Measurements from ENCODE around the gene LMTK2.

DNA sequence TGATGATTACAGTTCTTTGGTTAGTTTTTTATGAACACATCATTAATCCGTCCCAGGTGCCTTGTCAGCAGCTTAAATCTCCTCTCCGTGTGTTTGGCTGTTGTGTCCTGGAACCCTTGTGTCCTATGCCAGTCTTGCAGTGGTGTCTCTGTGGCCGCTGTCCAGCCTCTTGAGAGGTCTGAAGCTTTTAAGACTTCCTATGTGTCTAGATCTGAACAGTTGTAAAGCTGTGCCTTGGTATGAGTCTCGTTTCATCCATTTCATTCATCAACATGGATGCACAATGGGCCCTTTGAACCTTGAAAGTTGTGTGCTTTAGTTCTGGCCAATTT lies 16.7 kb downstream of the LMTK2 start:
- TF ChIP-seq, protein P1, sequence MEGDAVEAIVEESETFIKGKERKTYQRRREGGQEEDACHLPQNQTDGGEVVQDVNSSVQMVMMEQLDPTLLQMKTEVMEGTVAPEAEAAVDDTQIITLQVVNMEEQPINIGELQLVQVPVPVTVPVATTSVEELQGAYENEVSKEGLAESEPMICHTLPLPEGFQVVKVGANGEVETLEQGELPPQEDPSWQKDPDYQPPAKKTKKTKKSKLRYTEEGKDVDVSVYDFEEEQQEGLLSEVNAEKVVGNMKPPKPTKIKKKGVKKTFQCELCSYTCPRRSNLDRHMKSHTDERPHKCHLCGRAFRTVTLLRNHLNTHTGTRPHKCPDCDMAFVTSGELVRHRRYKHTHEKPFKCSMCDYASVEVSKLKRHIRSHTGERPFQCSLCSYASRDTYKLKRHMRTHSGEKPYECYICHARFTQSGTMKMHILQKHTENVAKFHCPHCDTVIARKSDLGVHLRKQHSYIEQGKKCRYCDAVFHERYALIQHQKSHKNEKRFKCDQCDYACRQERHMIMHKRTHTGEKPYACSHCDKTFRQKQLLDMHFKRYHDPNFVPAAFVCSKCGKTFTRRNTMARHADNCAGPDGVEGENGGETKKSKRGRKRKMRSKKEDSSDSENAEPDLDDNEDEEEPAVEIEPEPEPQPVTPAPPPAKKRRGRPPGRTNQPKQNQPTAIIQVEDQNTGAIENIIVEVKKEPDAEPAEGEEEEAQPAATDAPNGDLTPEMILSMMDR (conservative IDR thresholded peaks at IDR 0.05; ENCODE audit: low read length), result no peak
- no peak for TF ChIP-seq EZH2phosphoT487 (IDR thresholded peaks at IDR 0.05; ENCODE audit: borderline replicate concordance, low read depth, low read length)

All from OCI-LY7 (cell line).